GM12878 (cell line): ENCODE results near the gene TAS2R60.

Experiments
- BHLHE40 ChIP-seq, 2 experiments: fragments of 450-650 bp in 1 of 2; IDR thresholded peaks; 2 replicates each; pipeline ENCODE4 v1.6.1; 2011 to 2017; ENCODE audit warnings: low read depth in 2 of 2, borderline replicate concordance in 1 of 2, improper control_type of control experiment in 1 of 2, low read length in 1 of 2, mild to moderate bottlenecking in 1 of 2
- CHD2 ChIP-seq: IDR thresholded peaks from 2 replicates; pipeline ENCODE4 v1.6.1; 2011; ENCODE audit warnings: low read depth, low read length, improper control_type of control experiment, borderline replicate concordance
- CREB1 ChIP-seq: IDR thresholded peaks from 2 replicates; pipeline ENCODE4 v1.6.1; 2012; ENCODE audit warnings: low read depth, mild to moderate bottlenecking, inconsistent platforms
- MAX ChIP-seq: IDR thresholded peaks from 2 replicates; pipeline ENCODE4 v1.6.1; 2012; ENCODE audit warnings: low read depth, low read length, improper control_type of control experiment

DNA sequence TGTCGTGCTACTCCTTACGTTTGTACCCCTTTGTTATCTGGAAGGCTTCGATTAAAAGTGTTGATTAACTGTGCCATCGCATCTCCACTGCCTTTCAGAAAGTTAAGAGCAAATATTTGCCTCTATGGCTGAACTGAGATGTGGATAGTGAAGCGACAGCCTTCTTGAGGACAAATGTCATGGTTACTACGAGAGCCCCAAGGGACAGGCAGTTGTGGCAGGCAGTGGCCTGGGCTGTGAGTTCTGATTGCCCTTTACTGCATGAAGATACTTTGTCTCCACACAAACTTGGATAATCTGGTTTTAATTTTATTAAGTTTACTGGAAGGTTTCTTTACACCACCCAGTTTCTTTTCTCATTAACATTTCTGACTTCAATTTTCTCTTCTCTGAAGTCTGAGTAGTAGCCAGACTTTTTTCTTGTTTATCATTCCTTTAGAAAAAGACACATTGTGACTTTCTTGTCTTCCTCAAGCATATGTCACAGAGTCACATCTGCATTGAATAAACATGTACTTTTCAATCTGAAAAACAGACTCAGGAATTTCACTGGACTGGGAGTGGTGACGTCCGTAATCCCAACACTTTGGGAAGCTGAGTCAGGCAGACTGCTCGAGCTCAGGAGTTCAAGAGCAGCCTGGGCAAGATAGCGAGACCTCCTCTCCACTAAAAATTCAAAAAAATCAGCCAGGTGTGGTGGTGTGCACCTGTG, 36.0 kb downstream of the TAS2R60 start:
- no peak for TF ChIP-seq MAX
- TF ChIP-seq CREB1 = no peak
- no peak for TF ChIP-seq BHLHE40 (IDR thresholded peaks at IDR 0.05; ENCODE audit: borderline replicate concordance in 1 of 2, low read depth in 2 of 2, low read length in 1 of 2)
- no peak for TF ChIP-seq CHD2
